Measurements from ENCODE around the gene FLOT2.

The FLOT2 gene

GRCh38 chr17:28888832-28889231 is 8.7 kb downstream of the FLOT2 start:
- Histone ChIP-seq H3K27ac (no peak overlapping the region), H3K36me3 (peaks cover 13% of the 10 kb centered on the region), H3K9me3 (ENCODE audit: severe bottlenecking) (no peaks in the 10 kb centered on the region), H3K4me3 (ENCODE audit: low read depth, low read length) (no peak overlapping the region), H3K27me3 (ENCODE audit: insufficient read depth, low read depth, severe bottlenecking) (no peaks in the 10 kb centered on the region)
- no peak for TF ChIP-seq CTCF (IDR thresholded peaks at IDR 0.05; ENCODE audit: low read depth, low read length)
- no peak for DNase-seq

- Histone ChIP-seq H3K27me3 (ENCODE audit: insufficient read depth, low read depth, severe bottlenecking) (no peaks in the 10 kb centered on the region), H3K36me3 (peaks cover 12% of the 10 kb centered on the region), H3K9me3 (ENCODE audit: severe bottlenecking) (no peaks in the 10 kb centered on the region), H3K27ac (no peak overlapping the region), H3K4me3 (ENCODE audit: low read depth, low read length) (no peak overlapping the region)
- TF ChIP-seq CTCF (IDR thresholded peaks at IDR 0.05; ENCODE audit: low read depth, low read length) = no peak
- no peak for DNase-seq
These were observed 9.6 kb downstream of the FLOT2 start for GRCh38 chr17:28887871-28888471.

- Histone ChIP-seq H3K36me3 (peaks cover 27% of the 10 kb centered on the region), H3K9me3 (ENCODE audit: severe bottlenecking) (no peaks in the 10 kb centered on the region), H3K4me3 (ENCODE audit: low read depth, low read length) (no peak overlapping the region), H3K27ac (no peak overlapping the region), H3K27me3 (ENCODE audit: insufficient read depth, low read depth, severe bottlenecking) (no peaks in the 10 kb centered on the region)
- no peak for TF ChIP-seq CTCF (IDR thresholded peaks at IDR 0.05; ENCODE audit: low read depth, low read length)
- no peak for DNase-seq
These were observed 11.6 kb downstream of the FLOT2 start for GRCh38 chr17:28885951-28886350.

- Histone ChIP-seq H3K27me3 (ENCODE audit: insufficient read depth, low read depth, severe bottlenecking) (no peaks in the 10 kb centered on the region), H3K36me3 (peaks cover 33% of the 10 kb centered on the region), H3K27ac (no peak overlapping the region), H3K9me3 (ENCODE audit: severe bottlenecking) (no peaks in the 10 kb centered on the region), H3K4me3 (ENCODE audit: low read depth, low read length) (no peak overlapping the region)
- no peak for TF ChIP-seq CTCF (IDR thresholded peaks at IDR 0.05; ENCODE audit: low read depth, low read length)
- no peak for DNase-seq
These were observed 12.2 kb downstream of the FLOT2 start for GRCh38 chr17:28885363-28885762.

- no peaks in the 10 kb centered on the region for H3K27me3 ChIP-seq (ENCODE audit: insufficient read depth, low read depth, severe bottlenecking)
- TF ChIP-seq CTCF (IDR thresholded peaks at IDR 0.05; ENCODE audit: low read depth, low read length) = no peak
These were observed 13.4 kb downstream of the FLOT2 start for GRCh38 chr17:28883967-28884702.

More at GRCh38 chr17:28883967-28884702, 13.4 kb downstream of the FLOT2 start:
- H3K4me3 ChIP-seq (ENCODE audit: low read depth, low read length) = no peak overlapping the region
- H3K36me3 ChIP-seq = peaks cover 44% of the 10 kb centered on the region
- no peak for DNase-seq
- H3K9me3 ChIP-seq (ENCODE audit: severe bottlenecking) = no peaks in the 10 kb centered on the region
- H3K27ac ChIP-seq = no peak overlapping the region
